Activated naive CD4-positive, alpha-beta T cell treated with anti-CD3 and anti-CD28 coated beads, Interleukin-2, amount 50 U/mL, for 72 hours (primary cell): Measurements from ENCODE around the gene NXPH3. TPM values are rescaled to one million over a fixed set of nuclear protein-coding genes. Genes with fewer than 3 reads are reported as not detected.

Source experiments
- ATAC-seq, 2 donors: fragments of 150-1000 bp; cut with Tn5 transposase; 2 replicates each; pipeline ENCODE4 v1.10.0; 2021; ENCODE audit warnings: mild to moderate bottlenecking in 2 of 2, moderate library complexity in 2 of 2
- DNase-seq, 2 donors: peaks; one replicate each; pipeline ENCODE4 v3.0.0; 2021 to 2022; ENCODE audit warnings: low spot score in 2 of 2
- H3K27ac Mint-ChIP-seq, 2 donors: one replicate each; pipeline ENCODE4 v1.8.0; 2022; ENCODE audit warnings: mild to moderate bottlenecking in 2 of 2, mixed read lengths in 2 of 2
- H3K36me3 Mint-ChIP-seq, 2 donors: one replicate each; pipeline ENCODE4 v1.8.0; 2022; ENCODE audit warnings: mixed read lengths in 2 of 2
- H3K9me3 Mint-ChIP-seq, 2 donors: one replicate each; pipeline ENCODE4 v1.8.0; 2022; ENCODE audit warnings: mixed read lengths in 2 of 2
- total RNA-seq, 2 donors: library from RNA; stranded (reverse); gene quantifications; one replicate each; pipeline ENCODE4 v1.2.3, GENCODE V29; 2022

Gene NXPH3
- total RNA-seq, 2 donors from 2014 or later, result 0.14 to 0.23 TPM

DNA sequence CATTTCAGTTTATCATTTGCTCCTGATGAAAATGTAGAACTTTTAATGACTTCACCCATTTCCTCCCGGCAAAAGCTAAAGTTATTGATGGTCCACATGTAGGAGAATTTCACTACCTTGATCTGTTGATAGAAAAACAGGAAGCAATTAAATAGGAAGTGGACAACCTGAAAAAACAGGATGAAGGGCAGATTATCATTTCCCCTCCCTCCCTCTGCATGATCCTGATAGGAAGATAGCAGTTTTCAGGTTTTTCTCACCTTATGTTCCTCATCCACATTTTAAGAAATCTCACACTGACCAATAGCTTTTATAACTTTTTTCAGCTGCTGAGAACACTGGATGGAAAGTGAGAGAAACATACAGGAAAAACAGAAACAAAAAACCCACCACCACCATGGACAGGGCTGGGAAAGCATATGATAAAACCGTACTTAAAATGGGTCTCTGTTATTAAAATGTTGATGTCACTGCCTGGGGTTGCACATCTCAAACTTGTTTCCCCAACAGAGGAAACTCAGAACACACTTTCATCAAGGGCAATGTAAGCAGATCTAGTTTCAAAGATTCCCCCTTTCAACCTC lies 46.4 kb downstream of the NXPH3 start:
- Mint-ChIP-seq H3K36me3 (peaks cover 13% of the 10 kb centered on the region in 2 donors), H3K27ac (peak overlapping the region in 1 of 2 donors; percentile 90), H3K9me3 (no peaks in the 10 kb centered on the region)
- no peak for ATAC-seq
- DNase-seq, result no peak

DNA sequence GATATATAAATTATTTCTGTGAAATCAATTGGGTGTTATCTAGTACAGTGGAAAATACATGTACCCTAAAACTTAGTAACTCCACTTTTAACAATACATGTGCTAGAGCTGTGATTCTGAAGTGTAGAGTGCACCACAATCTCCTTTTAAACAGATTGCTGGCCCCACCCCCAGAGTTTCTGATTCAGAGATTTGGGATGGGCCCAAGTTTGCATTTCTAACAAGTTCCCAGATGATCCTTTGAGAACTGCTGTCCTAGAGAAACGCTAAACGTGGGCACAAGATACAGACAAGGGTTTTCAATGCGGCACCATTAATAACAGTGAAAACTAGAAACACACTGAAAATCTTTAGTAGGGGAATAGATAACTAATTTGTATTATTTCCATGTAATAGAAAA lies 49.2 kb downstream of the NXPH3 start:
- ATAC-seq (no peak), DNase-seq (no peak)
- peaks cover 0 to 6% of the 10 kb centered on the region in 2 donors for H3K36me3 Mint-ChIP-seq
- no peak overlapping the region for H3K27ac Mint-ChIP-seq
- H3K9me3 Mint-ChIP-seq, result no peaks in the 10 kb centered on the region

DNA sequence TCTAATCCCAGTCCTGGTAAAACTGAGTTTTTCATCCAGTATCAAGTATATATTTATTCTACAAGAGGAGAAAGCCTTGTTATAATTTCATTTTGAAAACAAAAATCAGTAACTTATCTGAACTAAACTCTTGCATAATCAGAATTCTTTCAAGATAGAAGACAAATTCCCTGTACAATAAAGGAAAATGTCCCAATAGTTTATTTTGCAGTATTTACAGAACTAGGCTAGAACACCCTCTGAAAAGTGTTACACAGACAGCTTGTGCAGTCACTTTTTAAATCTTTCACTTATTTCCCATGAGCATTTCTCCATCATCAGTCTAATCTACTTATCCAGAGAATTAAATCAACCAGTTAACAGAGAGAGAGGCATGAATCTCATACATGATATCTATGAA lies 53.8 kb downstream of the NXPH3 start:
- ATAC-seq, result no peak
- DNase-seq, result no peak
- no peaks in the 10 kb centered on the region for H3K9me3 Mint-ChIP-seq
- H3K27ac Mint-ChIP-seq, result no peak overlapping the region
- no peaks in the 10 kb centered on the region for H3K36me3 Mint-ChIP-seq

DNA sequence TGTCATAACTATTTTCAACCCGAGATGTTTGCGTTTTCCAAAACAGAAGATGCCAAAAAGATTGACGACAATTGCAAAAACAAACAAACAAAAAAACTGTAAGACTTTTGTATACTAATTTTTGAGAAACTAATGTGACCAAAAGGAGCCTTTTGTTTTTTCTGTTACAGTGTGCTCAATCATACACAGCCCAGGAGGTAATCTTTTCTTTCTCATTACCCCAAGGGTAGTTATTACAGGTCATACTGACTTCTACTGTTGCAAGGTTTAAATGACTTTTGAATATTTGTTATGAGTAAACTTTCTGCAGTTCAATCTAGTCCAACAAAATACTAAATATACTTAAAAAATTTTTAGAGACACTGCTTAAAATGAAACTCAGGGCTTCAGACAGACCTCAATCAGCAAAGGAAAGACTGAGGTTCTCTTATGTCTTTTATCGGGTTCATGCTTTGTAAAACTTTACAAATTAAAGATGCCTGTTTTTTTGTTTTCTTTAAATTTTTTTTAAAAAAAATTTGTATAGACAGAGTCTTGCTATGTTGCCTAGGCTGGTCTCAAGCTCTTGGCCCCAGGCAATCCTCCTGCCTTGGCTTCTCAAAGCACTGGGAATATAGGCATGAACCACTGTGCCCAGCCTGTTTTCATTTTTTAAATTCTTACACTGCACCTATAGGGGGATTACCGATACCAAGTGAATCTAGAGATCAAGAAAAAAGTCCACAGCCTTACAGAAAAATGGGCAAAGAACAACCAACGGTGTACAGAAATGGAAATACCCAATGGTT lies 54.6 kb downstream of the NXPH3 start:
- ATAC-seq, result peak in 1 of 2 donors; percentile 56

DNA sequence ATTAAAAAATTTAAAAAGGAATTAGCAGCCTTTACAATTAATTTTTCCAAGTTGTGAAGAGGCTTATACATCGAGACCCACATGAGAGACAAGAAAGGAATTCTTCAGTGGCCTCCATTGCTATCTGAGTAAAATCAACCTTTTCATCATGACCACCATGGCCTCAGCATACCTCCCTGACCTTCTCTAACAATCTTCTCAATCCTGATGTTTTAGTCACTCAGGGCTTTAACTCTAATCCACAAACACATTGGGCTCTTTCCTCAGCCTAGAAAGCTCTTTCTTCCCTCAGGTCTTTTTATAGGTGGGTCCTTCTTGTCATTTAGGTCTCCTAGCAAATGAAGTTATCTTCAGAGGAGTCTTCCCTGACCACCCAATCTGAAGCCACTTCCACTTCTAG lies 55.8 kb downstream of the NXPH3 start:
- no peaks in the 10 kb centered on the region for H3K36me3 Mint-ChIP-seq
- DNase-seq (no peak), ATAC-seq (no peak)
- H3K27ac Mint-ChIP-seq, result no peak overlapping the region
- no peaks in the 10 kb centered on the region for H3K9me3 Mint-ChIP-seq

More for the DNA sequence above, 54.6 kb downstream of the NXPH3 start:
- Mint-ChIP-seq H3K36me3 (no peaks in the 10 kb centered on the region), H3K27ac (no peak overlapping the region), H3K9me3 (no peaks in the 10 kb centered on the region)
- no peak for DNase-seq

Other genes starting within 250 kb of the NXPH3 start
- 1 to 10 TPM; 5.8 to 6.3 TPM for gene ZNF652, start 213.6 kb upstream of the NXPH3 start, total RNA-seq
- gene PHB1, start 161.0 kb upstream of the NXPH3 start, total RNA-seq, result 100 to 1,000 TPM; 134 to 301 TPM
- gene NGFR, start 80.6 kb upstream of the NXPH3 start, total RNA-seq, result not detected
- gene SPOP, start 102.2 kb downstream of the NXPH3 start, total RNA-seq, result 10 to 100 TPM; 66.9 to 70.3 TPM
- 10 to 100 TPM; 36.2 to 44.1 TPM for gene SLC35B1, start 132.1 kb downstream of the NXPH3 start, total RNA-seq
- 10 to 100 TPM; 13.3 to 25.0 TPM for gene FAM117A, start 188.3 kb downstream of the NXPH3 start, total RNA-seq
- gene KAT7, start 212.8 kb downstream of the NXPH3 start, total RNA-seq, result 100 to 1,000 TPM in 1 of 2 donors, 10 to 100 TPM in 1; 75.4 to 119 TPM